ENCODE measurements around the gene WDFY1. TPM values are rescaled to one million over a fixed set of nuclear protein-coding genes. Genes with fewer than 3 reads are reported as not detected.

Gene WDFY1
- total RNA-seq, 4 donors from 2014 or later, result 40.4 to 99.6 (median 71.6) TPM

DNA sequence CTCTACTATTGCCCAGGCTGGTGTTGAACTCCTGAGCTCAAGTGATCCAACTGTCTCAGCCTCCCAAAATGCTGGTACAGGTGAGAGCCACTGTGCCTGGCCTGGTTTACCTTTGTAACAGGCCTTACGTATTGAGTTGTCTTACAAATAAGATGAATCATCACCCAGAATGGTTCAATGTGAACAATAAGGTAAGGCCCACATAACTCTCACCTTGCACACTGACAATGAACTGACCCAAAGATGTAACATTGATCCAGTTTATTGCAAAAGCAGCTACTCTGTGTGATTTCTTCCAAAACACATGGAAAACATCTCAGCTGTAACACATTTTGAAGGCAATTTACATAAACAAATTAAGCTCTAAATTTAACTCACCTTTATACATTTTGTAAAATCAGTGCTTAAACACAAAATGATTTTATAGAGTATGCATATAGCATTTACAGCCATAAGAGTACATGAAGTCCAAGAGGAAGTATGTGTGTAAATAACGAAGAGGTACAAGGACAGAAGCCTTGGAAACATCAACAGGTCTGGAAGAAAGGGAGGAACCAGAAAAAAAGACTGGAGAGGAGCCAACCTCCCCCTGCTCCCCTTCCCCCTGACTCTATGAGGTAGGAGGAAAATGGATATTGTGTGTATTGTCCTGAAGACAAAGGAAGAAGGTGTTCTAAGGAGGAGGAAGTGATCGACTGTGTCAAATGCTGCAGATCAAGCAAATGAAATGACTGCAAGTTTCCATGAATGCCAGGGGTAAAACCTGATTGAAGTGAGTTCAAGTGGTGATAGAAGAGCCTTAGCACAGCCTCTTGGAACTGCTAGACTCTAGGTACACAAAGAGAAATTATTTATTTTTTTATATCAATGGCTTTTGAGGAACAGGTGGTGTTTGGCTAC lies 5.6 kb upstream of the WDFY1 start:
- Histone ChIP-seq H3K27me3 (no peaks in the 10 kb centered on the region), H3K9me3 (no peaks in the 10 kb centered on the region), H3K4me1 (peaks cover 0 to 40% (median 11%) of the 10 kb centered on the region in 4 donors), H3K4me3 (no peak overlapping the region), H3K27ac (peak overlapping the region; percentile 63 to 77 (median 74)), H3K36me3 (no peaks in the 10 kb centered on the region)
- TF ChIP-seq POLR2A (IDR thresholded peaks at IDR 0.05) (peak; percentile 17), POLR2AphosphoS5 (IDR thresholded peaks at IDR 0.05) (peak in 1 of 3 donors; percentile 43), EP300 (IDR thresholded peaks at IDR 0.05; ENCODE audit: low read depth) (no peak)
- in situ Hi-C loops (cut with MboI; ENCODE audit: low pct_ligation_motif_present in 1 of 4, low pct_unique_long_range_greater_than_20kb in 1 of 4, low sequenced_read_pairs in 3 of 4), result loop anchor here in 1 of 4 donors (25.0 kb wide), 1 partner anchor 687 kb away; no protein-coding TSS in a partner anchor
- intact Hi-C loops (cut with DNase I; ENCODE audit: low total_unique reads), result no loop called here
- WGBS, 2 donors (ENCODE audit: low coverage in 1 of 2), result 26 to 44% methylated on average over 2 to 3 of the region's 3 CpGs
- DNase-seq, result no peak

GRCh38 chr2:223949241-223949840 lies 4.2 kb upstream of the WDFY1 start:
- Histone ChIP-seq H3K4me3 (no peak overlapping the region), H3K4me1 (peaks cover 0 to 44% (median 14%) of the 10 kb centered on the region in 4 donors), H3K9me3 (no peaks in the 10 kb centered on the region), H3K27me3 (no peaks in the 10 kb centered on the region), H3K27ac (peak overlapping the region in 3 of 4 donors; percentile 73 to 77 (median 74)), H3K36me3 (no peaks in the 10 kb centered on the region)
- WGBS, 2 donors (ENCODE audit: low coverage in 1 of 2), result 73 to 83% methylated on average over 2 to 3 of the region's 3 CpGs
- intact Hi-C loops (cut with DNase I; ENCODE audit: low total_unique reads) (no loop called here), in situ Hi-C loops (cut with MboI; ENCODE audit: low pct_ligation_motif_present in 1 of 4, low pct_unique_long_range_greater_than_20kb in 1 of 4, low sequenced_read_pairs in 3 of 4) (no loop called here)
- no peak for DNase-seq
- TF ChIP-seq EP300 (IDR thresholded peaks at IDR 0.05; ENCODE audit: low read depth) (no peak), POLR2AphosphoS5 (IDR thresholded peaks at IDR 0.05) (no peak), POLR2A (IDR thresholded peaks at IDR 0.05) (no peak)
- TF ChIP-seq, protein P1, sequence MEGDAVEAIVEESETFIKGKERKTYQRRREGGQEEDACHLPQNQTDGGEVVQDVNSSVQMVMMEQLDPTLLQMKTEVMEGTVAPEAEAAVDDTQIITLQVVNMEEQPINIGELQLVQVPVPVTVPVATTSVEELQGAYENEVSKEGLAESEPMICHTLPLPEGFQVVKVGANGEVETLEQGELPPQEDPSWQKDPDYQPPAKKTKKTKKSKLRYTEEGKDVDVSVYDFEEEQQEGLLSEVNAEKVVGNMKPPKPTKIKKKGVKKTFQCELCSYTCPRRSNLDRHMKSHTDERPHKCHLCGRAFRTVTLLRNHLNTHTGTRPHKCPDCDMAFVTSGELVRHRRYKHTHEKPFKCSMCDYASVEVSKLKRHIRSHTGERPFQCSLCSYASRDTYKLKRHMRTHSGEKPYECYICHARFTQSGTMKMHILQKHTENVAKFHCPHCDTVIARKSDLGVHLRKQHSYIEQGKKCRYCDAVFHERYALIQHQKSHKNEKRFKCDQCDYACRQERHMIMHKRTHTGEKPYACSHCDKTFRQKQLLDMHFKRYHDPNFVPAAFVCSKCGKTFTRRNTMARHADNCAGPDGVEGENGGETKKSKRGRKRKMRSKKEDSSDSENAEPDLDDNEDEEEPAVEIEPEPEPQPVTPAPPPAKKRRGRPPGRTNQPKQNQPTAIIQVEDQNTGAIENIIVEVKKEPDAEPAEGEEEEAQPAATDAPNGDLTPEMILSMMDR (IDR thresholded peaks at IDR 0.05), result no peak

DNA sequence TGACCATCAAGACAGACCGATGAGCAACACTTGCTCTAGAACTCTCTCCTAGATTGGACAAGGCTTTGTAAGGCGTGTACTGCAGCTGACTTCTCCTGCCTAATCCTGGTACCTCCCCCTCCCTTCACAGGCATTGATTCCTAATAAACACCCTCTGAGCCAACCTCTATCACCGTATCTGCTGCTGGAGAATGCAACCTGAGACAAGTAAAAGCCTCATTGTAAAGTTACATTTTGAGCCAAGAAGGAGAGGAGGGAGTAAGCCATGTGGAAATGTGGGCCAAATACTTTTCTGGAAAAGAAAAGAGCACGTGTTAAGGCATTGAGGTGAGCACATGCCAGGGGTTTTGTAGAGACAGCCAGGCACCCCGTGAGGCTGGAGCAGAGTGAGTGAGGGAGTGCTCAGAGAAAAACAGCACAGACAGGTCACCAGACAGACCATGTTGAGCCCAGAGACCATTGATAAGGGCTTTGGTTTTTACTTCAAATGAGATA lies 2.6 kb upstream of the WDFY1 start:
- no peaks in the 10 kb centered on the region for H3K27me3 ChIP-seq
- DNase-seq, result no peak
- H3K4me1 ChIP-seq, result peaks cover 3 to 52% (median 23%) of the 10 kb centered on the region in 4 donors
- intact Hi-C loops (cut with DNase I; ENCODE audit: low total_unique reads) (no loop called here), in situ Hi-C loops (cut with MboI; ENCODE audit: low pct_ligation_motif_present in 1 of 4, low pct_unique_long_range_greater_than_20kb in 1 of 4, low sequenced_read_pairs in 3 of 4) (no loop called here)
- TF ChIP-seq POLR2A (IDR thresholded peaks at IDR 0.05) (no peak), POLR2AphosphoS5 (IDR thresholded peaks at IDR 0.05) (no peak), EP300 (IDR thresholded peaks at IDR 0.05; ENCODE audit: low read depth) (no peak)
- TF ChIP-seq, protein P1 (IDR thresholded peaks at IDR 0.05), result no peak
- H3K36me3 ChIP-seq, result no peaks in the 10 kb centered on the region
- no peak overlapping the region for H3K27ac ChIP-seq
- no peaks in the 10 kb centered on the region for H3K9me3 ChIP-seq
- 60 to 77% methylated on average over 2 to 5 of the region's 5 CpGs for WGBS, 2 donors (ENCODE audit: low coverage in 1 of 2)
- H3K4me3 ChIP-seq, result no peak overlapping the region

- in situ Hi-C loops (cut with MboI; ENCODE audit: low pct_ligation_motif_present in 1 of 4, low pct_unique_long_range_greater_than_20kb in 1 of 4, low sequenced_read_pairs in 3 of 4), result no loop called here
- DNase-seq, result no peak
- intact Hi-C loops (cut with DNase I; ENCODE audit: low total_unique reads), result no loop called here
- H3K4me3 ChIP-seq, result peak overlapping the region in 1 of 4 donors; percentile 97
- H3K36me3 ChIP-seq, result no peaks in the 10 kb centered on the region
- peaks cover 10 to 50% (median 30%) of the 10 kb centered on the region in 4 donors for H3K4me1 ChIP-seq
- peak overlapping the region in 2 of 4 donors; percentile 94 to 97 for H3K27ac ChIP-seq
- no peak for TF ChIP-seq EP300 (IDR thresholded peaks at IDR 0.05; ENCODE audit: low read depth)
- TF ChIP-seq POLR2A (IDR thresholded peaks at IDR 0.05), result no peak
- no peak for TF ChIP-seq POLR2AphosphoS5 (IDR thresholded peaks at IDR 0.05)
- TF ChIP-seq, protein P1 (IDR thresholded peaks at IDR 0.05), result no peak
- no peaks in the 10 kb centered on the region for H3K27me3 ChIP-seq
- WGBS, 2 donors (ENCODE audit: low coverage in 1 of 2), result 38 to 45% methylated on average over 4 of the region's 4 CpGs
- H3K9me3 ChIP-seq, result no peaks in the 10 kb centered on the region
These were observed 620 bp upstream of the WDFY1 start for GRCh38 chr2:223945755-223946154.
